ENCODE measurements around the gene DNAH14.
"Not testable (repeated sequence)": the region's sequence is repeated elsewhere in the genome, so short reads cannot be mapped to it uniquely, and the experiment has no call there.

Gene DNAH14

GRCh38 chr1:225207791-225208190 is 278.3 kb downstream of the DNAH14 start:
- Histone ChIP-seq H3K4me1 (ENCODE audit: low read length) (no peaks in the 10 kb centered on the region), H3K27ac (ENCODE audit: low read length) (no peak overlapping the region), H3K9ac (ENCODE audit: low read length) (no peak overlapping the region), H3K9me2 (replicated peaks; ENCODE audit: insufficient read depth, low read length) (no peaks in the 10 kb centered on the region), H3K36me3 (replicated peaks; ENCODE audit: insufficient read depth, low read length) (no peaks in the 10 kb centered on the region), H3K9me3 (replicated peaks; ENCODE audit: insufficient read depth, low read length) (no peaks in the 10 kb centered on the region), H3K4me3 (ENCODE audit: low read length) (no peak overlapping the region), H3K79me2 (ENCODE audit: low read length) (no peaks in the 10 kb centered on the region), H3K27me3 (replicated peaks; ENCODE audit: insufficient read depth, low read length) (no peaks in the 10 kb centered on the region), H3F3A (ENCODE audit: insufficient read depth, low read length) (no peaks in the 10 kb centered on the region), H4K20me1 (ENCODE audit: insufficient read depth, low read length) (no peaks in the 10 kb centered on the region), H2AFZ (ENCODE audit: low read length) (no peak overlapping the region), H3K4me2 (ENCODE audit: low read depth, low read length) (no peak overlapping the region)
- no peak for TF ChIP-seq CTCF (IDR thresholded peaks at IDR 0.05; ENCODE audit: low read length)
- no peak for TF ChIP-seq EZH2 (optimal IDR thresholded peaks at IDR 0.05; ENCODE audit: low read depth, low read length)
- no peak for TF ChIP-seq EZH2phosphoT487 (IDR thresholded peaks at IDR 0.05; ENCODE audit: low read length)
- no peak for DNase-seq

- H3K27me3 ChIP-seq (replicated peaks; ENCODE audit: insufficient read depth, low read length) = no peaks in the 10 kb centered on the region
- no peak for DNase-seq
- no peaks in the 10 kb centered on the region for H3K36me3 ChIP-seq (replicated peaks; ENCODE audit: insufficient read depth, low read length)
- H4K20me1 ChIP-seq (ENCODE audit: insufficient read depth, low read length) = no peaks in the 10 kb centered on the region
- H3K27ac ChIP-seq (ENCODE audit: low read length) = no peak overlapping the region
- H3K9me3 ChIP-seq (replicated peaks; ENCODE audit: insufficient read depth, low read length) = no peaks in the 10 kb centered on the region
- no peaks in the 10 kb centered on the region for H3F3A ChIP-seq (ENCODE audit: insufficient read depth, low read length)
- no peaks in the 10 kb centered on the region for H3K4me1 ChIP-seq (ENCODE audit: low read length)
- H3K79me2 ChIP-seq (ENCODE audit: low read length) = no peaks in the 10 kb centered on the region
- no peak for TF ChIP-seq EZH2 (optimal IDR thresholded peaks at IDR 0.05; ENCODE audit: low read depth, low read length)
- no peak for TF ChIP-seq CTCF (IDR thresholded peaks at IDR 0.05; ENCODE audit: low read length)
- TF ChIP-seq EZH2phosphoT487 (IDR thresholded peaks at IDR 0.05; ENCODE audit: low read length) = no peak
- no peak overlapping the region for H3K4me2 ChIP-seq (ENCODE audit: low read depth, low read length)
- no peak overlapping the region for H3K9ac ChIP-seq (ENCODE audit: low read length)
- H2AFZ ChIP-seq (ENCODE audit: low read length) = no peak overlapping the region
- H3K4me3 ChIP-seq (ENCODE audit: low read length) = no peak overlapping the region
- H3K9me2 ChIP-seq (replicated peaks; ENCODE audit: insufficient read depth, low read length) = no peaks in the 10 kb centered on the region
These were observed 279.7 kb downstream of the DNAH14 start for GRCh38 chr1:225209153-225209552.

- H3K36me3 ChIP-seq (replicated peaks; ENCODE audit: insufficient read depth, low read length); H3K4me3 ChIP-seq (ENCODE audit: low read length); H3K4me2 ChIP-seq (ENCODE audit: low read depth, low read length); H3K9me3 ChIP-seq (replicated peaks; ENCODE audit: insufficient read depth, low read length); H3K9me2 ChIP-seq (replicated peaks; ENCODE audit: insufficient read depth, low read length); H3F3A ChIP-seq (ENCODE audit: insufficient read depth, low read length); H2AFZ ChIP-seq (ENCODE audit: low read length); DNase-seq; H3K27ac ChIP-seq (ENCODE audit: low read length); H3K9ac ChIP-seq (ENCODE audit: low read length); H3K4me1 ChIP-seq (ENCODE audit: low read length); H4K20me1 ChIP-seq (ENCODE audit: insufficient read depth, low read length); H3K27me3 ChIP-seq (replicated peaks; ENCODE audit: insufficient read depth, low read length); H3K79me2 ChIP-seq (ENCODE audit: low read length): not testable (repeated sequence)
These were observed 280.7 kb downstream of the DNAH14 start for GRCh38 chr1:225210180-225210579.

GRCh38 chr1:225211694-225212442 is 282.4 kb downstream of the DNAH14 start:
- not testable (repeated sequence) for H3K9me3 ChIP-seq (replicated peaks; ENCODE audit: insufficient read depth, low read length); H3K4me2 ChIP-seq (ENCODE audit: low read depth, low read length); H4K20me1 ChIP-seq (ENCODE audit: insufficient read depth, low read length); H3K4me3 ChIP-seq (ENCODE audit: low read length); H2AFZ ChIP-seq (ENCODE audit: low read length); H3K4me1 ChIP-seq (ENCODE audit: low read length); H3K36me3 ChIP-seq (replicated peaks; ENCODE audit: insufficient read depth, low read length); DNase-seq; H3F3A ChIP-seq (ENCODE audit: insufficient read depth, low read length); H3K79me2 ChIP-seq (ENCODE audit: low read length); H3K9me2 ChIP-seq (replicated peaks; ENCODE audit: insufficient read depth, low read length); H3K27ac ChIP-seq (ENCODE audit: low read length); H3K27me3 ChIP-seq (replicated peaks; ENCODE audit: insufficient read depth, low read length); H3K9ac ChIP-seq (ENCODE audit: low read length)

Data from MM.1S (cell line).